Activated CD4-positive, alpha-beta T cell treated with anti-CD3 and anti-CD28 coated beads, Interleukin-2, amount 50 U/mL, for 48 hours (primary cell): ENCODE data around the gene SRRM1.
A peak's percentile ranks its signal among the peaks of the same experiment; 100 is the strongest.

Experiments used
- DNase-seq, 2 experiments: peaks; one replicate each; pipeline ENCODE4 v3.0.0-alpha.2; 2020

SRRM1 gene, protein sequence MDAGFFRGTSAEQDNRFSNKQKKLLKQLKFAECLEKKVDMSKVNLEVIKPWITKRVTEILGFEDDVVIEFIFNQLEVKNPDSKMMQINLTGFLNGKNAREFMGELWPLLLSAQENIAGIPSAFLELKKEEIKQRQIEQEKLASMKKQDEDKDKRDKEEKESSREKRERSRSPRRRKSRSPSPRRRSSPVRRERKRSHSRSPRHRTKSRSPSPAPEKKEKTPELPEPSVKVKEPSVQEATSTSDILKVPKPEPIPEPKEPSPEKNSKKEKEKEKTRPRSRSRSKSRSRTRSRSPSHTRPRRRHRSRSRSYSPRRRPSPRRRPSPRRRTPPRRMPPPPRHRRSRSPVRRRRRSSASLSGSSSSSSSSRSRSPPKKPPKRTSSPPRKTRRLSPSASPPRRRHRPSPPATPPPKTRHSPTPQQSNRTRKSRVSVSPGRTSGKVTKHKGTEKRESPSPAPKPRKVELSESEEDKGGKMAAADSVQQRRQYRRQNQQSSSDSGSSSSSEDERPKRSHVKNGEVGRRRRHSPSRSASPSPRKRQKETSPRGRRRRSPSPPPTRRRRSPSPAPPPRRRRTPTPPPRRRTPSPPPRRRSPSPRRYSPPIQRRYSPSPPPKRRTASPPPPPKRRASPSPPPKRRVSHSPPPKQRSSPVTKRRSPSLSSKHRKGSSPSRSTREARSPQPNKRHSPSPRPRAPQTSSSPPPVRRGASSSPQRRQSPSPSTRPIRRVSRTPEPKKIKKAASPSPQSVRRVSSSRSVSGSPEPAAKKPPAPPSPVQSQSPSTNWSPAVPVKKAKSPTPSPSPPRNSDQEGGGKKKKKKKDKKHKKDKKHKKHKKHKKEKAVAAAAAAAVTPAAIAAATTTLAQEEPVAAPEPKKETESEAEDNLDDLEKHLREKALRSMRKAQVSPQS

DNA sequence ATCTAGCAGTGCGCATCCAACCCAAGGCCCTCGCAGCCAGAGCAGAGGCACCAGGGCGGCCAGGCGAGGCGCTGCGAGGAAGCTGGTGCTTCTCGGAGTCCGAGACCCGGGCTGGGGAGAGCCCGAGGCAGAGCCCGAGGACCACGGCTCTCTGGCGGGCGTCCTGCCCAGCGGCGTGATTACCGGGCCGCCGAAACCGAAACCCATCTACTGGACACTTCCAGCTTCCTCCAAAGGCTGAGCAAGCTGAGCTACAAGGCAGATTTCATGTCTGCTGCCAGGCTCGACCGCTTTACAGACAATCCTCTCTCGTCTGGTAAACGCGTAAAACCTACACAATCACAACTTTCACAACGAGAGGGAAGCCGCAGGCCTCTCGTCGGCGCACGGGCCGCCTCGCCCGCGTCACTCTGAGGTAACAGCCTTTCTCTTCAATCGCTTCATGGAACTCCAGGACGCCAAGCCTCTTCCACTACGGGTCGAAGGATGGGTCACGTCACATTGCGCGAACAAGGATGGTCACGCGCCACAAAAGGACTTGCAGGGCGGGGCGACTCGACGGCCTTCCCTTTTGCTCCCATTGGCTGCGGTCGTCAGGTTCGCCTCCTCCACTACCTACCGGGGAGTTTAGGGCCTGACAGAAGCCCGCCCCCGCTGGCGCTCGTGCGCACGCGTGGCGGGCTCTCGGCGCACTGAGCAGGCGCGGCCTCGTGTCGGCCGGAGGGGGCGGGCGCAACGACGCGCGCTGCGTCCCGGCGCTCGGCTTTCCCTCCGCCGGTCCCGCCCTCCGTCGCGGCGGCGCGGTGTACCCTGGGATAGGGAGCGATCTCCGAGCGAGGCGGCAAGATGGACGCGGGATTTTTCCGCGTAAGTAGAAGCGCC is at the start of gene SRRM1:
Gene SRRM1 (plus strand): TSS at position 822 of the 882 bp plus-strand sequence. CDS start 25 bp downstream, at position 847.
- peak; percentile 98 to 99 for DNase-seq

DNA sequence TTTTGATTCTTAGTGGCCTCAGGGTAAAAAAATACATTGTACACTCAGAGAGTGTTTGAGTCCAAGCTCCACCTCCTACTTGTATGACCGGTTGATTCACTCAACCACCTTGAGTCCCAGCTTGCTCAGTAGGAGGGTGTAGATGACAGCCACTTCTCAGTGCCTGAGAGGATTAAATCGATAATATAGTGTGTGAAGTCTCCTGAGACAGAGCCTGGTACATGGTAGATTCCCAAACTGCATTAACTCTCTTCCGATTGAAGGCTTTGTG is 48.8 kb upstream of the SRRM1 start:
- DNase-seq: no peak

DNA sequence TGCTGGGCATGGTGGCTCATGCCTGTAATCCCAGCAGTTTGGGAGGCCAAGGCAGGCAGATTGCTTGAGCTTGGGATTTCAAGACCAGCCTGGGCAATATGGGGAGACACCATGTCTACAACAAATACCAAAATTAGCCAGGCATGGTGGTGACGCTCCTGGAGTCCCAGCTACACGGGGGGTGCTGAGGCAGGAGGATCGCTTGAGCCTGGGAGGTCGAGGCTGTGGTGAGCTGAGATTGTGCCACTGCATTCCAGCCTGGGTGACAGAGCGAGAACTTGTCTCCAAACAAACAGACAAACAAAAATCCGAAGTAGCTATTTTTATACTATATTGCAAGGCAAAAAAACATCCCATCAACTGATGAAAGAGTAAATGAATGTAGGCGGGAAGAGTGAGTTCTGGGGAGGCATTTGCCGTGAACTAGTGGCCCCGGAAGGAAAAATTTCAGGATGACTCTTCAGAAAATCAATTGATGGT is 46.7 kb upstream of the SRRM1 start:
- DNase-seq: no peak

DNA sequence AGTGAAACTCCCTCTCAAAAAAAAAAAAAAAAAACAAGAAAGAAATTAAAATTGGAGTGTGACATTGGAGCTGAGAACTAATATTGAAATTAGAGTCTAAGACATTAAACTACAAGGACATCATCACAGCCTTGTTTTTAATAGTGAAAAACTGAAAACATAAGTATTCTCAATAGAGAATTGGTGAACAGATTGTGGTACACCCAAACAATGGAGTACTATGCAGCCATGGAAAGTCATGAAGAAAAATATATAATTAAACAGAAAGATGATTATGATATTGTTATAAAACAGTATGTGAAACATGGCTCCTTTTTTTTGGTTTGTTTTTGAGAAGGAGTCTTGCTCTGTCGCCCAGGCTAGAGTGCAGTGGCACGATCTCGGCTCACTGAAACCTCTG is 43.8 kb upstream of the SRRM1 start:
- DNase-seq: no peak

DNA sequence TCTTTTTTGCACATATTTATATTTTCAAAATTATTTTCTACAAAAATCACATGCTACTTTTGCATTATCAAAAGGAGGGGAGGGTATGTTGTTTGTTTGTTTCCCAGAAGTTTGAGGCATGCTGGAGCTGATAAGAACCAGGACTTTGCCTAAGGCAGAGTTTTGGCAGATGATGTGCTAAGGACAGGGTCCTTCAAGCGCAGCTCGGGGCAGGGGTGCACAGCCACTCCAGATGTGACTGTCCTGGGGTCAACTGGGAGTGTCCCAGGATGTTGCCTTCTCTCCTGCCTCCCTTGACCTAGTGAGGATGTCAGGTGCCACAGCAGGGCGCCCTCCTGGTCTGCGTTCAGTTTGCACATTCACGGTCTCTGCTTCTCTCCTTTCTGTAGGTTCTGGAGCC is 42.6 kb upstream of the SRRM1 start:
- DNase-seq: no peak

DNA sequence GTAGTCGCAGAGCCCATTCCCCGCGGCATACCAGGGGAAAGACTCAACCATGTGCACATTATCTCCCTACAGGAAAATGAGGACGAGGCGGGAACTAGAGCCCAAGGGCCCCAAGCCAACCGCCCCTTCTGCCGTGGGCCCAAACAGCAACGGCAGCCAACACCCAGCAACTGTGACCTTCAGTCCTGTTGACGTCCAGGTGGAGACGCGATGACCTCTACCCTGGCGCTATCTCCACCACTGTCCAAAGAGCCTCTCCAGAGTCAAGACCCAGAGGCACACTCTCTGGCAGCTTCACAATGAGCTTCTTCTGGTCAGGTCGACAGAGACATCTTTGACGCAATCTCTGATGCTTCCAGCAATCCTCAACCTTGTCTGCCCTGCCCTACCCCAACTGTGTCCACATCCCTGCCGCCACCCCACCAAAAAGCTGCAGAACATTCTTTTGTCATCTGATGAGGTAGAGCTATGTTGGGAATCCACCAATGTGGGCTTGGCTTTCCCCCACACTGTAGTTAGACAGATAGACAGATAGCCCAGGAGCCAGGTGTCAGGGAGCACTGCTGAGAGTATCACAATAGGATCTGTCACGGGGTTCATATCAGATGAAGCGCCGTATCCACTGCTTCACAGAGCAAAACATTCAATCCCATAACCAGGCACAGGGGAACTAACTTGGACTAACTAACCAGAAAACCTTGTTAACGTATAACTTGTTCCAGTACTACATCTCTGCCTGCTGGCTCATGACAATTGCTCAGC is 37.4 kb upstream of the SRRM1 start:
- DNase-seq: no peak

DNA sequence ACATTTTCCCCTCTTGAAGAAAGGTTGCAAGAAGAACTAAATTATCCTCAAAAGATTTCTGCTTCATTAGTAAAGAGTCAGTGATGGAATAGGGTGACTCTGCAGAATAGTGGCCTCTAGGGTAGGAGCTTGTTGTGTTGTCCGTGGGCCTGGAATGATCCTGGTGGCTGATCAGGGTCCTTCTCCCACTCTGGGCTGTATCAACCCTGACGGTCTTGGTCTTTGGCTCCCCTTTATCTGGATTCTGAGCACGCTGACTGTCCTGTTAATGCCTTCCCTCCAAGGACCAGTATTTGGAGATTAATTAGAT is 36.9 kb upstream of the SRRM1 start:
- DNase-seq: no peak

DNA sequence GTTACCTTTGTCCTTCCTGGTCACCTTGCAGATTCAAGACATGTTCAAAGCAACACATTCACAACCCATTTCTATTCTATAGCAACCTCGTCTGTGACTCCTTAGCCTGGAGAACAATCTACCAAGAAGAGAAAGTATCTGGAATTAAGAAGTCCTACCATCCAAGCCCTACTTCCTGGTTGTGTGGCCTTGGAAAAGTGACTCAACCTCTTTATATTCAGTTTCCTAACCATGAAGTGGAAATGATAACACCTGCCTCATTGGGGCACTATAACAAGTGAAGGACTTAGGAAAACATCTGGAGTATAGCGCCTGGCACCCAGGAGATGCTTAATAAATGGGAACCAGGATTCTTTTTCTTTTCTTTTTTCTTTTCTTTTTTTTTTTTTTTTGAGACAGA is 36.5 kb upstream of the SRRM1 start:
- no peak for DNase-seq

DNA sequence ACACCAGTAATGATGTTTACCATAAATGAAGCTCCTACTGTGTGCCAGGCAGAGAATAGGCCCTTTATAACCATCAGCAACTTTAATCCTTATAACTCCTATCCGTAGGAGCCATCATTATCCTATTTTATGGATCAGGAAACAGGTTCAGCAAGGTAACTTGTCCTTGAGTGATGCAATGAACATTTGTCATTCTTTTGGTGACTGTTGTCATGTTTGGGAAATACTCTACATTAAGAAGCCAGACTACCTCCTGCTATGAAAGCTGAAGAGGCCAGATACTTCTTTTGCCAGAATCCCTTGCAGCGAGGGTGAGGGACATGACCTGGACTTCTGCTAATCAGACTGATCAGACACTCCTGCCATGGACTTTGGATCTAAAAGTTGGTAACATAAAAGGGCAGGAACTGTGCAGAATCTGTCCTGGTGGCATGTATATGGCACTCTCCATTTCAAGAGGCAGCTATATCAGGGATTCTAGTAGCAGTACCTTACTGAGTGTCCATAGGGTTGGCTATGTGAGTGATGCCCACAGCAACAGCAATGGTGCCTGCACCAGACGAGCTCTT is 33.1 kb upstream of the SRRM1 start:
- DNase-seq: no peak

DNA sequence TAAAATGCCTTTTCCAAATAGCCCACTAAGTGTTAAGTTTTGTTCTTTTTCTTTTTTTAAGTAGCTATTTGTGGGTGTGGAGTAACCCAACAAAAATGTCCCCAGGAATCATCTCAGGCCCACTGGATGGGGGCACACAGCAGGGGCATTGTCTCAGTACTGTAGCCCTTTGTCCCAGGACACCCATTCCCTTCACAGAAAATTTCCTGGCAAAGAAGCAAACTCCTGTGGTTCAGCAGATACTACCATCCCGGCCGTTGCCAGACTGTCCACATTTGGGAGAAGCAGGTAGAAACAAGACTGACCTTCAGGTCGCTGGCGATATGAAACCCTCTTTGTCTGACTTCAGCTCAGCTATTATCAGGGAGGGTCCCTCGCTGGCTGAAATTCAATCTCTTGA is 23.7 kb upstream of the SRRM1 start:
- no peak for DNase-seq

DNA sequence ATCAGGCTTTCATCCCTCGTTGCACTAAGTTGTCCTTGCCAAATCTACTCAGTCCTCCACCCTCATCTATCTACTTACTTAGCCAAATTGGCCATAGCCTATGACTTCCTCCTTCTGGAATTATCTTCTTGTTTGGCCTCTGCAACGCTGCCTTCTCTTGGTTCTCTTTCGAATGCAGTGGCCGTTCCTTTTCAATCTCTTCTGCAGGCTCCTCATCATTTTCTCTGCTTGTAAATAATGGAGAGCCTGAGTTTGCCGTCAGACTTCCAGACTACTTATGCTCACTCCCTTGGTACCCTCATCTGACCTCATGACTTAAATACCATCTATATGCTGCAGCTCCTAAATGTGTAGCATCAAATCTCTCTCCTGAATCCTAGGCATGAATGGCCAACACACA is 22.4 kb upstream of the SRRM1 start:
- DNase-seq: no peak

DNA sequence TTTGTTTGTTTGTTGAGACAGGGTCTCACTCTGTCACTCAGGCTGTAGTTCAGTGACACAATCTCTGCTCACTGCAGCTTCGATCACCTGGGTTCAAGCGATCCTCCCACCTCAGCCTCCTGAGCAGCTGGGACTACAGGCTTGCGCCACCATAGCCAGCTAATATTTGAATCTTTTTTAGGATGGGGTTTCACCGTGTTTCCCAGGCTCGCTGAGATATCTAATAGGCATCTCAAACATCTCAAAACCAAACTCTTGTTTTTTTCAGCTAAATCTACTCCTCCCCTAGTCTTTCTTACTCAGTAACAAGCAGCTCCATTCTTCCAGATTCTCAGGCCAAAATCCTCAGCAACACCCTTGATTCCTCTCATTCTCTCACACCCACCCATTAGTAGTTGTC is 22.0 kb upstream of the SRRM1 start:
- DNase-seq: no peak

DNA sequence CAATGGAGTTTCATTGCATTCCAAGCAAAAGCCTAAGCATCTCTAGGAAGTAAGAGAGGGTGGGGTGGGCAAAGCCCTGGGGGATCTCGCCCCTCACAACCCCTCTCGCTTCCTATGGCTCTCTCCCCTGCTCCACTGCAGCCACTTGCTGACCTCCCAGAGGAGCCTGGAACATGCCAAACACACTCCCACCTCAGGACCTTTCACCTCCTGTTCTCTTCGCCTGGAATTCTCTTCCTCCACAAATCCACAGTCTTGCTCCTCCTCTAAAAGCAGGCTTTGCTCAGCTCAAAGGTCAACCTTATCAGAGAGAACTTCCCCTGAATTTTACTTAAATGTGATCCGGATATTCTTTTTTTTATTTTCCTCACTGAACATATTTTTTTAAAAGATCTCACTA is 20.9 kb upstream of the SRRM1 start:
- DNase-seq: no peak

DNA sequence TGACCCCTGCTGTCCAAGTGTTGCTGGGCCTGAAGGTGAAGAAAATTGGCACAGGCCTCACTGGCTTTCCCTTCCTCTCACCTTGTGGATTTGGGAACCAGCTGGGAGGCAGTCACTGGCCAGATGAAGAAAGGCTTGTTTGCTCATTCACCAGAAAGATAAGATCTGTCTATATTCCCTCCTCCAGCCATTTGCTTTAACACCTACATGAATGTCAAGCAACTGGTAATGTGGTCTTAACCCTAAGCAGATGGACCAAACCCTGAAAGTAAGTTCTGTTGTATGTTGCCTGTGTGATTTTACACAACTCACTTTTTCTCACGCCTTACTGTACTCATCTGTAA is 10.3 kb upstream of the SRRM1 start:
- no peak for DNase-seq

DNA sequence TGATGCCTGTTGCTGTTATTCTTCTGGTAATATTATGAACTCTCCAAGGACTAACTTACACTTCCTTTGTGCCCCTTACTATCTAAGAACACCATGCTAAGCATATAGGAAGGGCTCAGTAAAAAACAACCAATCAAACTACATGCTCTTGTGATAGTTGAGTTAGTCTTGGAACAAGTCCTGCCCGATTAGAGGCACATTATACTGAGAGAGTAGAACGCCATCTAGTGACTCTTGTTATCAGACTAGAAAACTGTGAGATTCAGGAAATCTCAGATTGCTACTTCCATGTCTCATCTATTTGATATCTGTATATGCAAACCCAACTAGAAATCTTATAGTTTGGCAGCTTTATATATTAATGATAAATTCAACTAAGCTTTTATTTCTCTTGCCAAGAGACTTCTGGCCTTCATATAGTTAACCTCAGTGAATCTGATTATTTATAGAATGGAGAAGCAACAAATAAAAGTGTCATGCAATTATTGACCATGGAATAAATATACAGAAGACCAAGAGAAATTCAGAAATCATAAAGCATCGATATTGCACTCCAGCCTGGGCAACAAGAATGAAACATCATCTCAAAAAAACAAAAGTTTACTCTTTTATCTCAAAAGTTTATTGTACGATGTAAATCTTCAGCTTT is 7.8 kb upstream of the SRRM1 start:
- no peak for DNase-seq

DNA sequence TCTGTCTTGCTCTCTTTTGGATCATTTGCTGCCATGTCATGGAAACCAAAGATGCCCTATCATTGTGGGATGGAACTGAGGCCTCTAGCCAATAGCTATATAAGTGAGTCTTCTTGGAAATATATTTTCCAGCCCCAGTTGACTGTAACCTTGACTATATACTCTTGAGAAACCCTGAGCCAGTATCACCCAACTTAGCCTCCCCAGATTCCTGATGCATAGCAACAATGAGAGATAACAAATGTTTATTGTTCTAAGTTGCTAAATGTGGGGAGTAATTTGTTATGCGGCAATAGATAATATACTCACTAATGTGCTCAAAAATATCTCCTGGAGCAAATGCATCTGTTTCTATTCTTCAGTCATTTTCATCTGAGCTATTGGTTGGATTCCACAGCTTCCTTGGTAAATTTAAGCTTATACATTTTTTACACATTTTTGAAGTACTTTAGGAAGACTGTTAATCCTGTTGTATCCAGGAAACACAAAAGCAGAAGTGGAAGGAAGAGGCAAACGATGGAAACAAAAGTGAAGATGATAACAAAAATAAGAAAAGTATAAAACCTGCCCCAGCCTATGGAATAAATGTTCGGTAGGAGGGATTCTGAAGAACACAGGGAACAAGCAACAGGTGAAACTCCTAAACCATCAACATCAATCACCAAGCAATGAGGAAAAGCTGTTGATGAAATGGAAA is 6.3 kb upstream of the SRRM1 start:
- no peak for DNase-seq

DNA sequence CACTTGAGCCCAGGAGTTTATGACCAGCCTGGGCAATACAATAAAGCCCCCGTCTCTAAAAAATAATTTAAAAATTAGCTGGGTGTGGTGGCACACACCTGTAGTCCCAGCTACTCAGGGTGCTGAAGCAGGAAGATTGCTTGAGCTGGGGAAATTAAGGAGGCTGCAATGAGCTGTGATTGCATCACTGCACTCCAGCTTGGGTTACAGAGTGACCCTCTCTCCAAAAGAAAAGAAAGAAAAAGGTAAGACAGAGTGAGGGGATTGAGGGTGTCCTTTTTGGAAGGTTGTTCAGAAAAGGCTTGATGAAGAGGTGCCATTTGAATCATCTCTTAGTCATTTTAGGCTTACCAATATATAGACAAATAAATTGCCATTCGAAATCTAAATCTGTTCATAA is 4.0 kb upstream of the SRRM1 start:
- no peak for DNase-seq

DNA sequence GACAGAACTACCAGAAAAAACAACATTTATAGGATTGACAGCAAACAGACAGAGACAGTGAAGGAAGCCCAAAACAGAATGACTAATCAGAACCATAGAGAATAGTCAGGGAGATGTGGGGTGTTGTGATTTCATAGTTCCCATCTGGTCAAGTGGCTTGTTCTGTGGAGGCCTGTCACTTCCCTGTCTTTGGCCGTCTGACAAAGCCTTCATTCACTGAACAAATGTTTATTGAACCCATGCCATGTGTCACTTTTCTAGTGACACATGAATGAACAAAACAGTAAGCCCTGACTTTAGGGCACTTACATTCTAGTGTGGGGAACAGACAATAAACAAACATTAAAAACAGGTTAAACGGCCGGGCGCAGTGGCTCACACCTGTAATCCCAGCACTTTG is 3.2 kb upstream of the SRRM1 start:
- no peak for DNase-seq

DNA sequence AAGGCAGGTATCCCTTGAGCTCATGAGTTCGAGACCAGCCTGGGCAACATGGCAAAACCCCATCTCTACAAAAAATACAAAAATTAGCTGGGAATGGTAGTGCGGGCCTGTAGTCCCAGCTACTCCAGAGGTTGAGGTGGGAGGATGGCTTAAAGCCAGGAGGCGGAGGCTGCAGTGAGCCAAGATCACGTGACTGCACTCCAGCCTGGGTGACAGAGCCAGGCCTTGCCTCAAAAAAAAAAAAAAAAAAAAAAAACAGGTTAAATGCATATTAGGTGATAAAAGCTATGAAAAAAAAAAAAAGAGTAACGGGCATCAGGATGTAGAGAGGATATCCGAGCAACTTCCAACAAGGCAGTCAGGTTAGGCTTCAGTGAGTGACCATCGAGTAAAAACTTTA is 2.8 kb upstream of the SRRM1 start:
- no peak for DNase-seq

DNA sequence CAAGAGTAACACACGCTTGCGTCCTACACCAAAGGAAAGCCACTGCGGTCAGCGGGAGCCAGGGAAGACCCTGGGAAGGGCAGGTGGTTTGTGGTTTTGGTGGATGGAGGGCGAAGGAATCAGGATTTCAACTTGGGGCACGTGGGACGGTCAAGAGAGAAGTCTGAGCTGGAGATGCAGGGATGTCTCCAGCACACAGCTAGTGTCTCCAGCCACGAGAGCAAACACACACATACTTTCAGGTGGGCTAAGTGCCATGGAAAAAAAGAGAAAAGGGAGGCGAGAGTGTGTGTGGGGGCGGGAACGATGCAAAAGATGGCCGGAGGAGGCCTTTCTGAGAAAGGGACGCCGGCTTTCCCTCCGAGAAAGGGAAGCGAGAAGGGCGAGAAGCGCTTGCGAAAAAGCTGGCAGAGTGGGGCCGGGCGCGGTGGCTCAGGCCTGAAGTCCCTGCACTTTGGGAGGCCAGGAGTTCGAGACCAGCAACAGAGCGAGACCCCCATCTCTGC is 1.4 kb upstream of the SRRM1 start:
- peak; percentile 49 to 57 for DNase-seq
